Suprapubic skin (tissue), 4 donors: ENCODE results near the gene RBM38. TPM values are rescaled to one million over a fixed set of nuclear protein-coding genes. Genes with fewer than 3 reads are reported as not detected.

Source experiments
- DNase-seq, 2 donors: peaks; one replicate each; pipeline ENCODE4 v3.0.0-alpha.2; 2019; ENCODE audit warnings: low spot score in 2 of 2
- H3K27ac ChIP-seq: fragments of 200-600 bp; sonication (generic); one replicate; pipeline ENCODE4 v1.5.1; 2019
- H3K27me3 ChIP-seq: fragments of 200-600 bp; sonication (generic); one replicate; pipeline ENCODE4 v1.5.1; 2019
- H3K36me3 ChIP-seq: fragments of 200-600 bp; sonication (generic); one replicate; pipeline ENCODE4 v1.5.1; 2019
- H3K4me1 ChIP-seq: fragments of 200-600 bp; sonication (generic); one replicate; pipeline ENCODE4 v1.5.1; 2019
- H3K4me3 ChIP-seq: fragments of 200-600 bp; sonication (generic); one replicate; pipeline ENCODE4 v1.5.1; 2019; ENCODE audit warnings: mild to moderate bottlenecking
- H3K9me3 ChIP-seq: fragments of 200-600 bp; sonication (generic); one replicate; pipeline ENCODE4 v1.5.1; 2019
- CTCF ChIP-seq, 2 donors: fragments of 200-600 bp in 1 of 2; fragments of 450-650 bp in 1 of 2; sonication (generic) in 1 of 2; IDR thresholded peaks; one replicate each; pipeline ENCODE4 v1.5.1; 2016 to 2019; ENCODE audit warnings: antibody characterized with exemption in 2 of 2, mild to moderate bottlenecking in 1 of 2, moderate library complexity in 1 of 2
- EP300 ChIP-seq: sonication (generic); formaldehyde crosslinking; IDR thresholded peaks from one replicate; pipeline ENCODE4 v1.6.1; 2017; ENCODE audit warnings: antibody characterized with exemption
- POLR2A ChIP-seq, 2 donors: fragments of 450-650 bp; IDR thresholded peaks; one replicate each; pipeline ENCODE4 v1.6.1; 2017; ENCODE audit warnings: antibody characterized with exemption in 2 of 2, mild to moderate bottlenecking in 2 of 2, moderate library complexity in 2 of 2
- POLR2AphosphoS5 ChIP-seq, 3 donors: sonication (generic); formaldehyde crosslinking; IDR thresholded peaks; one replicate each; pipeline ENCODE4 v1.6.1; 2017; ENCODE audit warnings: antibody characterized with exemption in 3 of 3
- WGBS: methylation state at CpG from one replicate; pipeline ENCODE4 v1.1.5; 2018; 5-methylcytosine and 5-hydroxymethylcytosine counted together
- total RNA-seq, 4 donors: library from RNA; depleted of rRNA; stranded (reverse); fragments of >200 nt; gene quantifications; one replicate each; pipeline ENCODE4 v1.1.0, GENCODE V29; 2016

RBM38 gene
- total RNA-seq, 4 donors from 2014 or later = 8.7 to 16.7 (median 12.8) TPM

GRCh38 chr20:57396212-57396983, 5.2 kb downstream of the RBM38 start:
- no peak for DNase-seq
- Histone ChIP-seq H3K36me3 (peaks cover 16% of the 10 kb centered on the region), H3K9me3 (no peaks in the 10 kb centered on the region), H3K27ac (no peak overlapping the region), H3K4me1 (peaks cover 75% of the 10 kb centered on the region), H3K27me3 (no peaks in the 10 kb centered on the region), H3K4me3 (no peak overlapping the region)
- 91% methylated on average over 12 of the region's 16 CpGs for WGBS
- TF ChIP-seq EP300 = no peak
- no peak for TF ChIP-seq POLR2AphosphoS5 (IDR thresholded peaks at IDR 0.05)
- no peak for TF ChIP-seq CTCF (IDR thresholded peaks at IDR 0.05)
- TF ChIP-seq POLR2A (IDR thresholded peaks at IDR 0.05) = no peak

GRCh38 chr20:57396984-57397692, 5.9 kb downstream of the RBM38 start:
- Histone ChIP-seq H3K27ac (no peak overlapping the region), H3K4me3 (no peak overlapping the region), H3K4me1 (peaks cover 70% of the 10 kb centered on the region), H3K36me3 (peaks cover 18% of the 10 kb centered on the region), H3K9me3 (no peaks in the 10 kb centered on the region), H3K27me3 (no peaks in the 10 kb centered on the region)
- TF ChIP-seq EP300 = no peak
- no peak for TF ChIP-seq POLR2AphosphoS5 (IDR thresholded peaks at IDR 0.05)
- TF ChIP-seq POLR2A (IDR thresholded peaks at IDR 0.05) = no peak
- TF ChIP-seq CTCF (IDR thresholded peaks at IDR 0.05) = no peak
- no peak for DNase-seq
- 90% methylated on average over 3 of the region's 16 CpGs for WGBS

GRCh38 chr20:57397693-57398108, 6.5 kb downstream of the RBM38 start:
- Histone ChIP-seq H3K36me3 (peaks cover 23% of the 10 kb centered on the region), H3K27me3 (no peaks in the 10 kb centered on the region), H3K4me3 (no peak overlapping the region), H3K4me1 (peaks cover 64% of the 10 kb centered on the region), H3K9me3 (no peaks in the 10 kb centered on the region), H3K27ac (no peak overlapping the region)
- no peak for DNase-seq
- 56% methylated on average over 13 of the region's 13 CpGs for WGBS
- no peak for TF ChIP-seq POLR2AphosphoS5 (IDR thresholded peaks at IDR 0.05)
- no peak for TF ChIP-seq POLR2A (IDR thresholded peaks at IDR 0.05)
- no peak for TF ChIP-seq EP300
- TF ChIP-seq CTCF (IDR thresholded peaks at IDR 0.05) = no peak

GRCh38 chr20:57398231-57398821, 7.1 kb downstream of the RBM38 start:
- Histone ChIP-seq H3K27ac (peak overlapping the region; percentile 28), H3K4me3 (peak overlapping the region; percentile 17), H3K36me3 (peaks cover 29% of the 10 kb centered on the region), H3K4me1 (peaks cover 58% of the 10 kb centered on the region), H3K9me3 (no peaks in the 10 kb centered on the region), H3K27me3 (no peaks in the 10 kb centered on the region)
- WGBS = 55% methylated on average over 12 of the region's 27 CpGs
- TF ChIP-seq POLR2AphosphoS5 (IDR thresholded peaks at IDR 0.05) = no peak
- no peak for TF ChIP-seq POLR2A (IDR thresholded peaks at IDR 0.05)
- no peak for TF ChIP-seq EP300
- TF ChIP-seq CTCF (IDR thresholded peaks at IDR 0.05) = no peak
- DNase-seq = no peak
